AG04450 (cell line): Measurements from ENCODE around the gene UNC45B. TPM values are rescaled to one million over a fixed set of nuclear protein-coding genes. Genes with fewer than 3 reads are reported as not detected.

Source experiments
- polyA plus RNA-seq: library from polyadenylated mRNA; depleted of rRNA; stranded (reverse); fragments of >200 nt; gene quantifications from 2 replicates; pipeline ENCODE4 v1.2.3, GENCODE V29; 2011; rRNA removed

The UNC45B gene
- polyA plus RNA-seq, 1 experiment = not detected

Other genes starting within 250 kb of the UNC45B start
- gene CCT6B, start 186.4 kb upstream of the UNC45B start, polyA plus RNA-seq = 1.9 and 2.3 TPM in 2 replicates
- gene ZNF830, start 186.3 kb upstream of the UNC45B start, polyA plus RNA-seq = 6.9 and 9.4 TPM in 2 replicates
- 32.6 and 34.2 TPM in 2 replicates for gene LIG3, start 167.3 kb upstream of the UNC45B start, polyA plus RNA-seq
- 11.0 and 14.4 TPM in 2 replicates for gene RFFL, start 84.1 kb upstream of the UNC45B start, polyA plus RNA-seq
- gene RAD51D, start 28.0 kb upstream of the UNC45B start, polyA plus RNA-seq = 14.3 and 15.1 TPM in 2 replicates
- gene FNDC8, start 26.2 kb upstream of the UNC45B start, polyA plus RNA-seq = 0.09 TPM in 1 of 2 replicates, not detected in the other
- gene NLE1, start 5.5 kb upstream of the UNC45B start, polyA plus RNA-seq = 10.5 and 14.0 TPM in 2 replicates
- not detected in 2 replicates for gene SLC35G3, start 46.6 kb downstream of the UNC45B start, polyA plus RNA-seq
- 64.2 and 69.0 TPM in 2 replicates for gene SLFN5, start 95.3 kb downstream of the UNC45B start, polyA plus RNA-seq
- 53.3 and 73.2 TPM in 2 replicates for gene SLFN11, start 225.8 kb downstream of the UNC45B start, polyA plus RNA-seq